GM19468 (cell line): ENCODE results near the gene PJA2.
"Not testable (repeated sequence)": the region's sequence is repeated elsewhere in the genome, so short reads cannot be mapped to it uniquely, and the experiment has no call there.

Experiments
- ATAC-seq: cut with Tn5 transposase; IDR thresholded peaks from one replicate; pipeline ENCODE4 v1.9.1; 2021; ENCODE audit warnings: mild to moderate bottlenecking, moderate library complexity, moderate number of reproducible peaks; ENCODE audit not compliant: unreplicated experiment; ENCODE audit errors: extremely low read depth

Gene PJA2

GRCh38 chr5:109409844-109410388, at the start of gene PJA2:
Gene PJA2 (minus strand): TSS chr5:109409974. CDS start chr5:109383433, 26,541 bp downstream.
- ATAC-seq: peak; percentile 84

- ATAC-seq: peak; percentile 99
Measured at GRCh38 chr5:109455598-109456096, 45.9 kb upstream of the PJA2 start.

- ATAC-seq: no peak
Measured at GRCh38 chr5:109454731-109455505, 45.1 kb upstream of the PJA2 start.

- no peak for ATAC-seq
Measured at GRCh38 chr5:109453251-109453650, 43.5 kb upstream of the PJA2 start.

GRCh38 chr5:109452661-109453060, 42.9 kb upstream of the PJA2 start:
- no peak for ATAC-seq

- no peak for ATAC-seq
Measured at GRCh38 chr5:109451146-109451545, 41.4 kb upstream of the PJA2 start.

GRCh38 chr5:109450129-109450877, 40.5 kb upstream of the PJA2 start:
- no peak for ATAC-seq

- no peak for ATAC-seq
Measured at GRCh38 chr5:109448838-109449237, 39.1 kb upstream of the PJA2 start.

- no peak for ATAC-seq
Measured at GRCh38 chr5:109439590-109439989, 29.8 kb upstream of the PJA2 start.

GRCh38 chr5:109426075-109426474, 16.3 kb upstream of the PJA2 start:
- no peak for ATAC-seq

- ATAC-seq: not testable (repeated sequence)
Measured at GRCh38 chr5:109425521-109425920, 15.7 kb upstream of the PJA2 start.

- ATAC-seq: no peak
Measured at GRCh38 chr5:109421956-109422355, 12.2 kb upstream of the PJA2 start.

GRCh38 chr5:109418712-109419352, 9.1 kb upstream of the PJA2 start:
- ATAC-seq: no peak

- no peak for ATAC-seq
Measured at GRCh38 chr5:109416882-109417281, 7.1 kb upstream of the PJA2 start.

GRCh38 chr5:109413921-109414461, 4.2 kb upstream of the PJA2 start:
- ATAC-seq: not testable (repeated sequence)

GRCh38 chr5:109413458-109413857, 3.7 kb upstream of the PJA2 start:
- no peak for ATAC-seq

GRCh38 chr5:109412981-109413402, 3.2 kb upstream of the PJA2 start:
- no peak for ATAC-seq

GRCh38 chr5:109411627-109412026, 1.9 kb upstream of the PJA2 start:
- no peak for ATAC-seq

GRCh38 chr5:109411149-109411514, 1.4 kb upstream of the PJA2 start:
- no peak for ATAC-seq
